HL-60/S4 treated with phorbol 12-myristate 13-acetate at 8.2 ng/mL for 4 days and 3 days (cell line): ENCODE measurements around the gene AKT3.

Experiments
- in situ Hi-C: fragments of 300-500 bp; cut with MboI; formaldehyde crosslinking; loops from 2 replicates; pipeline ENCODE4 v1.15.0; 2022; ENCODE audit warnings: low sequenced_read_pairs

The AKT3 gene

DNA sequence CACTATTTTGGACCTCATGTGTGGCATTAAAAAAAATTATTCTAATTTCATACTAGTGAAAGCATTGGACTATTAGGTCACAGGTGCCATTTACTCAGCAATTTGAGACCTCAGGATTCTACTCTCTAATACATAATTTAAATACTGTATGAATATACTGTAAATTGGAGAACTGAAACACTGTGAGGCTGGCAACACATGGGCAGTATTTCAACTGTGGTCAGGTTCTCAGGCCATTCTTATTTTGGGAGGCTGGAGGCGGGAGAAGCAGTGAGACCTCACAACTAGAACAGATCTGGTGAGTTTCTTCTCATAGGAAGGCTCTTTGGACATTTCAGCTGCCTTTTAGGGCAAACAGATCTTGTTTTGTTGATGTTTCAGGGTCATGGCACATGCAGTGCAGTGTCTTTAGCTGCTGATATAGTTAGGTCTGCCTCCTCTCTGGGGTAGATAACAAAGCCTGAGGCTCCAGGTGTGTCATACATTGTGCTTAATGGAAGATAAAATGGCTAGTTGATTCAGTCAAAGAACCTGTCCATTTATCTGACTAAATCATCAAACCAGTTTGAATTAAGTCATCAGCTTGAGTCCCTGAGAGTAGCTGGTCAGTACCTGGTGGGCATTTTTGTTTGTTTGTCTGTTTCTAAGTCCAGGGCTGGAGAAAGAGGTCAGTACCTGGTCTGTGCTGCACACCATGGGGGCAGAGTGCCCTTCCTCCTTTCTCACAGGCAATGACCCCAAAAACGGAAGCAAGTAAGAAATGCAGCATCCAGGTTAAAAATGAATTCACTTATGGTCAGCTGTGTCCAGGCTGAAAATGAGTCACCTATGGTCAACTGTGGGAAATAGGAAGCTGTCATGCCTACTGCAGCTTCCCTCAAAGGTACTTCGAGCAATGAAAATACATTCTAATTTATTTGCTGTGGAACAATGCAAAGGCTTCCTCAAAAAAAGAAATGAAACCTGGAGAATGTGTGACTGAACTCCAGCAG lies 378.0 kb downstream of the AKT3 start:
- in situ Hi-C loops = no loop called here

DNA sequence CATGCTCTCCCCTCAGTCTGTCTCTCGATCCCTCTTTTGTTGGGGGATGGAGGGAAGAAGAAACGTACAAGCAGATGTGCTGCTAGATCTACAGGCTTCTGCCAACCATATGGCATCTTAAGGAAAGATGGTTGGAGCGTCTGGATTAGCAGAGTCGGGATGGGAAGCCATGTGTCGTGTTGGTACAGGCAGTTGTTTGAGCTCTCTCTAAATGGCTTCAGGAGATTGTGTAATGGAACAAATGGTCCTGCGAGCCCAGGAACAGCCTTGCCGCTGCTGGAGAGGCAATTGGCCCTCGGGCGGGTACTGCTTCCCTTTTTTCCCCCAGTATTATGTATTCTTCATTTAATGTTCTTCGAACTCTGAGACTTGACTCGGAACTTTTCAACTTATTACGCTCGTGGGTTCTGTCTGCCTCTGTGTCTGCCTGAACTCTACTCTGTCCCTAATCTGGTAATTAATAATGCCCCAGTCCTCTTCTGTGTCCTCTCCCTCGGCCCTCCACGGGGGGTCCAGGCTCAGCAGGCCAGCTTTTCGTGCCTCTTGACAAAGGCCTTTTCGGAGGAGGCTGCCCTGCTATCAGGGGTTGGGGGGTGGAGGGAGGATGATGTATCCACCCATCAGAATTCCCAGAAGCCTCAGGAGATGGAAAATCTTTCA lies 378.9 kb downstream of the AKT3 start:
- in situ Hi-C loops = no loop called here

DNA sequence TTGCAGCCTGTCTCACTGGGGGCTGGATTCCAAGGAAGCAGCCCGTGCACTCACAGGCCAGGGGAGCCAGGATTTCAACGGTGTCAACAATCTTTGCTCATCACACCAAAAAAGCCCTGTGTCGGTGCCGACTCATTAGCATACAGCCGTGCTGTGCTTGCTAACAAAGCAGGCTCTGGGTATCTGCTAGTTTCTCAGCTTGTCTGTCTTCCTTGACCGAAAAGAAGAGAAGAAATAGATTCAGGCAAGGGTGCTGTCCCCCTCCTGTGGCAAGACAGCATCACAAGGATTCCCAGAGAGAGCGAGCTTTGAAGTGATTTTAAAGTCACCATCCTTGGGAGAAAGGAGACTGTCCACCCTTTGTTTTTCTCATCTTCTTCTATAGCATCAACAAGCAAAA lies 379.5 kb downstream of the AKT3 start:
- in situ Hi-C loops = no loop called here

DNA sequence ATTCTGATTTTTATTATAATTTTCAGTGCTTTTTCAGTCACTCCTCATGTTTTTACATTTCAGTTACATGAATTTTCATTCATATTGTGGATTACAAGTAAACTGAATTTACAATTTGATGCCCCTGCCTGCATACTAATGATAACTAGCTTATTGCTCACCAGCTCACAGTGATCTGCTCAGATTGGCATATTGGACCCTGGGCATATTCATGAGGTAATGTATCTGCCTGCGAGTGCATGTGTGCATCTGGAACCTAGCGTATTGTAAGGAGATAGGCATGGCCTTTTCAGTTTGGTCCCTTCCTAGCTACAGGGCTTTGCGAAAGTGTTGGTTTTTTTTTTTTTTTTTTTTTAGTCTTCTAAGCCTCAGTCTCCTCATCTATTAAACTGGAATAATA lies 380.5 kb downstream of the AKT3 start:
- in situ Hi-C loops = no loop called here

DNA sequence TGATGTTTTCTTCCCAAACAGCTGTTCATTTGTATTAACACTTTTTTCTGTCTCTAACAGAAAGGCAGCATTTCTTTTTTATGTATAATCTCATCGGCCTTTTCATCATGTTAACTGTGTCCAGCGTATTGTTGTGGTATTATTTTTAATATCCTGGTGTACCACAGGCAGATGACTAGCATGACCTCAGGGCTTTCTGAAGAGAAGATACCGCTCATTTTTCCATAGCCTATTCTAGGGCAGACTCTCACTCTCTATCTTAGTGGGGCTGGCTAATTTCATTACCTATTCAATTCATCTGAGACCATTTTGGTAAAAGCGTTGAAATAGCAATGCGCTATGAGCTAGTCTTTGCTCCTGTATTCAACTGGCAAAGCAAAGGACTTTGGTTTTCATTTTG lies 384.3 kb downstream of the AKT3 start:
- in situ Hi-C loops = no loop called here

DNA sequence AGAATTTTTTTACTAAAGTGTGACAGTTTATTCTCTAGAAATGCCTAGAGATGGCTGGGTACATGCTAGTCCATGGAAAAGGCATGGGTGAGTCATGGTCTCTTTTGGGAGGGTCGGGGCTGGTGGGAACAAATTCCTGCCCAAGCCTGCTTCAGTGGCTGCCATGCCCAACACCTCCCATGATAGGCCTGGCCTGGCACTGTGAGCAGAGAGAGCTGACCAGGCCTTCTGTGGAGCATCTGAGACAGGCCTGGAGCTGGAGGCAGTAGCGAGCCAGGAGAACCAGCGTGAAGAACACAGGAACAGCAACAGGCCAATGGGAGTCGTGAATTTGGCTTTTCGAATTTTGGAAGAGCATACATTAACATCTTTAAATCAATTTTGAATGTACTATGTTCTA lies 385.0 kb downstream of the AKT3 start:
- in situ Hi-C loops = no loop called here

DNA sequence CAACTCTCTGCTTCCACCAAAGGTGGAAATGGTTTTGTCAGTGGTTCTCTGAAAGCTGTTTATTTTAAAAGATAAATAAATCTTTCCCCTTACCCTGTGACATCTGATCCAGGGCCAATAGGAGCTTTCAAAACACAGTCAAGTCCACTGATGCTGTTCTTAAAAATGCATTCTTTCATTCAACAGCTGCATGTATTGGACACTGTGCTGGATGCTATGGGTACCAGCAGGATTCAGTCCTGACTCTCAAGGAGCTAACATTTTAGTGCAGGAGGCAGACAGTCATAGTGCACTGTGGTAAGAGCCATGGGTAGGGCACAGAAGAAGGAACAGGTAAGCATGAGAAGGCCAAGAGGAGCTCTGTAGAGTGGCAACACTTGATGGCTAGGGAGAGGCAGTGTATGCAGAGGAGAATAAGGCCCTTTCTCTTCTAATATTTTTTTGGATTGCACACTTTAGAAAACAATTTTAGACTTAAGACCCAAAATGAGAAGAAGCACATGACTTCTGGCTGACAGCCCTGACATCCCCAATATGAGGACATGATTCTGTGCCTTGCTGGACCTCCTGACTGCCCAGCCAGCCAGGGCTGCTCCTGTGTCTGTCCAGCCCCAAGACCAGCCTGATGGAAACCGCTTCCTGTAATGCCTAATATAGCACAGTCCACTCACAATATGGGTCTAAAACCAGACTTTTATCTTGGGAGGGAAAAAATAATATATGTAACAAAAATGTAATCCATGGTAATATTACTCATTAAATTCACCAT lies 386.9 kb downstream of the AKT3 start:
- in situ Hi-C loops = no loop called here

DNA sequence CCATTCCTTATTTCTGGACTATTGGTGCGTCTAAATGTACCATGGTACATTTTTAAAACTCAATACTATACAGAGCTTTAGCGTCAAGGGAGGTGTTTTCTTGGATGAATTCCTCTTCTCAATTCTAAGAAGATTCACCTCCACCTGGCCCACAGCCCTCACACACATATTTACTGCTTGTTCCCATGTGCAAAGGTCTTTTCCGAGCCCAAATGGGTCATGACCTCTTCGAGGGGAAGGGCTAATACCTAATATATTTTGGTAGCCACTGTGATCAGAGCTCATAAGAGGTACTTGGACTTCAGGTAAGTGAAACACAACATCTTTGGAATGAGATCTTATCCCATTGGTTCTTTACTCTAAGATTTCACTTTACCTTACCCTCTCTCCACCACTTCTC lies 388.3 kb downstream of the AKT3 start:
- in situ Hi-C loops = no loop called here

DNA sequence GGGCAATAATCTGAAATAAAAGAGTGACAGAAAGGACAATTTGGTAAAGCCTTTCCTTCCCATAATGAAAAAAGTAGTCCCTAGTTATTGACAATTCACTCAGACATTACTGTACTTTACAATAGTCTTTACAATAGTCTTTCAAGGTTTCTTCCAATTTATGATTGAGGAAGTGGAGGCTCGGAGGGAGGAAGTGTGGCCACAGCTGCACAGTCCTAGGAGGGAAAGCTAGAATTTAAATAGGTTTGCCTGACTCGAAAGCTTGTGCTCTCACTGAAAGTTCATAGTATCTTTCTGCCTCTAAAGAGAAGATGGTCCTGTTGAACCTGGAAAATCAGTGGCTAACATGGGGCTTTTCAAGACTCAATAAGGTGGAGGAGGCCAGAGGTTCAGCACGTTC lies 391.0 kb downstream of the AKT3 start:
- in situ Hi-C loops = no loop called here

DNA sequence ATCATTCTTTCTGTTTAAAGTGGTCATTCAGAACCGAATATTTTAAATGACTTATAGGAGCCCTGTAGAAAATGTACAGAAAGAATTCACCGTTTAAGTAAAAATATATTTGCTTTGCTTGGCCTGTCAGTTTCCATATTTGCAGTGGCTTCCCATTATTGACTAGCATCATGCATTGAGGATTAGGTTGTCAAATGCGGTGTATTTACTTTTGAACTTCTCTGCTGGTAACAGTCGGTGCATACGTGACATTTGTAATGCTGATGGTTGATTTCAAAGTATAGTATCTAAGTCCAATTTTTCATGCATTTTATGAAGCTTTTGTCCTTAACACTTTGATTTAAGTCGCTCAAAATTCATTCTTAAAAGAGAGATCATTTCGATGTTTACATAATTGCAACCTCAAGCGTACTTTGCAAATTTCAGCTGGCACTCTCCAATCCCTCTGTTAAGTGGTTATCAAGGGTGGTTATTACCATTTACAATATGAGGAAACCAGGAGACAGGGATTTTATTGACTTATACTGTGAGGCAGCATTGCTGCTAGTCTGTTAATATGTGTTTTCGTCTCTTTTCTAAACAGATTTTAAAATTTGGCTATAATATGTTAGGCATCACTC lies 392.6 kb downstream of the AKT3 start:
- in situ Hi-C loops = no loop called here

DNA sequence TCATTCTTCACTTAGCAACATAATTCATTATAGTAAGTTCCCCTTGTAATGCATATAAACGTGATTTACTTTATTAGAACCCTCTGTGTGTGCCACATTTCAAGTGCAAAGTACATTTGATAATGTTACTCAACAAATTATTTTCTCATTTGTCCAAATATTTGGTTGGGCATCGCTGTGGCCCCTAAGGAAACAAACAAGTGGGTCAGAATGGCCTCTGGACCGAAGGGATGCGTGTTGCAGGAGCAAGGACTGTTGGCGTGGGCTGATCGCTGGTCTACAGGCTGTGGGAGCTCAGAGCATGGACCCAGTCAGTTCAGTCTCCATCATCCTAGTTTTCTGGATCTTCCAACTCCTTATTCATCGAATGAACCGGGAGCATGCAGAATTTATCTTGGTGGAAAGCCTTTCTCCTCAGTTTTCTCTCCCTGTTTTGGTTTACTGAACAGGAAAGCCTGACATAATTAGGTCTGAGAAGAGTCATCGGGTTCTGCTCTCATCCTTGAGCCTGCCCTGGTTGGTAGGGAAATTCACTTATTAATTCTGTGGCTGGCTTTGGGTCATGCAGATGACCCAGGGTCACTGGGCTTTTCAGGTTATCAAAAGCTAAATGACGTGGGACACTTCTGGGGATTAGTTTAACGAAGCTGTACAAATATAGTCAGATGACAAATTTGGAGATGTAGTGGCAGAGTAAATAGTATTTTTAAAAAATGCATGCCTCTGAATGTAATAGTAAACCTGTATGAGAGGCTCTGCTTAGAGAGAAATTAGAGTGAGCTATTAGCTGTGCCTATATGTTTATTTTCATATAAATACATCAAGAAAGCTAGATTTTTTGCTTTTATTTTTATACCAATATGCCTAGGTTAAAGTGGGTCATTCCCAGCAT lies 394.0 kb downstream of the AKT3 start:
- in situ Hi-C loops = no loop called here

DNA sequence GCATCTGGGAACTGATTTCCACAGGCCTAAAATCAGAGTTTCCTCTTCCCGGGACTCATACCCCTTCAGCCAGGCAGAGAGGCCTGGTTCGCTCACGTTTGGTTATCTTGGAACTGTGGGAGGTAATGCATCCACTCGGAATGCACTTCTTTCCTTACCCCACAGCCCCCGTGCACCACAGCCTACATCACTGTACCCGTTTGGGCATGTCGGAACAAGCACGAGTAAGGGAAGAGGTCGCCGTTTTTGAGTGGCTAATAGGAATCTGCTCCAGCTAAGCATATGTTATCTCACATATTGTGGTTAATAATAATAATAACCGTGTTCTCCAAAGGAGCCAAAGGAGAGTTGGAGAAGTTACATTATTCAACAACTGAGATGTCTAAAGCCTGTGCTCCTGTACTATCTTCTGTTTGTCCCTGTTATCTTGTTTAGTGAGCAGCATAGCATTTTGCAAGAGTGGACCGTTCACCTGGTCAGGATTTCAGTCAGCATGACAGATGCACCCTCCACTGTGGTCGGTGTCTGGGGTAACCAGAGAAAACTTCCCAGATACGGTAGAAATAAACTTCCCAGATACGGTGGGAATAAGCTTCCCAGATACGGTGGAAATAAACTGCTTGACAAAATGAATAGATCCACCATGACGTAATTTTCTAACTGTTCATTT lies 395.6 kb downstream of the AKT3 start:
- in situ Hi-C loops = no loop called here

DNA sequence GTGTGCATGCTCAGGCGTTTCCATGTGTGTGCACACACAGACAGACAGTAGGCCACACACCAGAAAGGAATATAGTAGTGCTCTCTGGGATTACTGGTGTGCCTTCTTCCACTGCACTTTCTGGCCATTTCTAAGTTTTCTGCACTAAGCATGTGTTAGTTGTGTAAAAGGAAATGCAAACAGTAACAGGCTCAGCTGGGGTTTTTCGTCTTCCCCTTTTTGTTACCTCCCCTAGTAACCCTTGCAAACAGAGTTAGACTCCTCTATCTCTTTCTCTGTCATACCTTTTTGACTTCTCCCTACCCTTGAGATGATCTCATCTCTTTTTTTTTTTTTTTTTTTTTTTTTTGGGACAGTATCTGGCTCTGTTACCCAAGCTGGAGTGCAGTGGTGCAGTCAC lies 398.0 kb downstream of the AKT3 start:
- in situ Hi-C loops = no loop called here

DNA sequence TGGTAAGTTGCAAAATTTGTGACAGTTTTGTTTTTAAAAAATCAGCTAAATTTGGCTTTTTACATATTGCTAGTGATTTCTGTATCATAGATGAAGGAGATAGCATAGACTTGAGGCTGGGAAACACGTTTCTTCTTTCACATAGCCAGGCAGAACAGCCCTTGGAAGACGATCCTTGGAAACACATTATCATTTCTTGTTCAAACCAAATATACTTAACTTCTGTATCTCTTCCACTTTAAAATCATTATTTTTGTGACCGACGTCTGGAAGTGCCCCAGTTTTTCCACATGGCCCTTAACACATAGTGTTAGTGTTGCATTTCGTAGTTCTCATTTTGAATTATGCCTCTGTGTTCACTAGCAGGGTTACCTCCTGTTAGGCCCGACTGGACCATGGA lies 400.7 kb downstream of the AKT3 start:
- in situ Hi-C loops = no loop called here

DNA sequence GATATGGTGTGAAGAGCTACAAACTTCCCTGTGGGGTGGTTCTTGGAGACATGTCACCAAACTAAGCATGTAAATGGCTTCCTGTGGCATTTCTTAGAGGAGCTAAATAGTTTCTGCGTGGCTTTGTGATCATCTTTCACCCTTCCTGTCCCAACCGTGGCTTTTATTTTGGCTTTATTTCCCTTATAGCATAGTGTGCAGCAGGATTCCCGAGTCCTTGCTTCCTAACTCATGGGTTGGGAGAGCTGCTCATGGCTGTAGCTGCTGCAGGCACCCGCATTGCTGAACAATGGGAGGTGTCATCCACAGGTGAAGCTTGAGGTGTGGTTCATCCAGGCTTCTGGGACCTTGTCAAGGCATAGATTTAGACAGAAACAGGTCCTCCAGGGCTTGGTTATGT lies 402.2 kb downstream of the AKT3 start:
- in situ Hi-C loops = no loop called here

DNA sequence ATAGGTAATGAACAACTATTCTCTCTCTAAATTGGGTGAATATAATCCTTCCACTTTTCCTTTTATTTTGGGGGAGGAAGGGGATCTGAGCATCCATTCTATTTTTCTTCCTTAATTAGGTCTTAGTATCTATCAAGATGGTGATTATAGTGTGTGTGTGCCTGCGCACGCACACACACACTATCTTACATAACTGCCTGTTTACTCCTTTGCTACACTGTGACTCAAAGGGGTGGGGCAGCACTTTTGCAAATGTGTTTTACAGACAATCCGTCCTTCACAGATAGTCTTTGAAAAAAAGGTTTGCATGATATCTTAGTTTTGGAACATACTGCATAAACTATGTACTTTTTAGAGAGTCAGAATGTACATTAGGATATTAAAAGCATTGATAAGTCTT lies 402.7 kb downstream of the AKT3 start:
- in situ Hi-C loops = no loop called here

DNA sequence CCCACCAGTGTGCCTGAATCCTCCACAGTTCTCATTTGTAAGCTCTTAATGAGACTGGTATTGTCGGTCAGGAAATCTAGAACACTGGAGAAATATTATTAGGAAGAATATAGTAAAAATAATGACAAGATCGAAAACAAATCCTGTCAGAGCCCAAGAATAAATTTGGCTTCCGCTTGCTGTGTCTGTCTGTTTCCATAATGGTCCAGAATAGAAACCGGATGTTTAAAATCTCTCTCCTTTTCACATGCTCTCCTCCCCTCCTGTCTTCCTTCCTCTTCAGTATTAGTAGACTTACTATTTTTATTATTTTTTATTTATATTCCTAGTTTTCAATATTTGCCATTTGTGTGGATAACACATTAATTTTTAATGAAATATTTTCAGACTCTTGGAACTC lies 406.5 kb downstream of the AKT3 start:
- in situ Hi-C loops = no loop called here

DNA sequence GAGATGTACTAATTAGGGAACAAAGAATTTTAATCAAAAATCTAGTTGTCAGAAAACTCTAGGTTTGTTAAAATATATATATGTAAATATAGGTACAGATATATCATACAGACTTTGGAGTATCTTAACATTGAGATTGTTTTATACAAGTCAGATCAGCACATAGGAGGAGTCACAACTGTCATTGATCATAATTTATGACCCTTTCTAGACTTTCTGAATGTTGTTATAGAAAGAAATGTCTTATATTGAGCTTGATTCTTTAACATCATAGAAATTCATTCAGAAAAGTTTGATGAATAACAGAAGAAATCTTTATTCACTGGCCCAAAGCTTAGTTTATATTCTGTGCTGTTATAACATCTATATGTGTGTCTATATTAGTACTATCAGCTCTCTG lies 408.4 kb downstream of the AKT3 start:
- in situ Hi-C loops = no loop called here

DNA sequence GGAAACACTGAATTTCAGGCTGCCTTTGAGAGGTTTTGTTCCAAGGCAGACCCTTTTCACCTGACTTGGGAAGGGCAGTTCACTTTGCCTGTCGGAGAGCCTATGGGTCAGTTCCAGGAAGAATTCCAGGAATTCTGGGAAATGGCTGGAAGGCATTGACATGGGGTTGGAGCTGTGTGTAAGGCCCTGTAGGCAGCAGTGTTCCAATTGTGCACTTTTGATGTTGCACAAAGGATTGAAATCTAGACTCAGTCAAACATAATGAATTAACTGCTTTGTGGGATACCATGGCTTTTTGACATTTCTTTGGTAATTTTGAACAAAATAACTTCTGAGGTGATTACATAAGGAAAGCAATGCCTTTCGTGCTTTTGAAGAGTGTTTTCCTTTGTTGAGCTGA lies 409.6 kb downstream of the AKT3 start:
- in situ Hi-C loops = no loop called here

DNA sequence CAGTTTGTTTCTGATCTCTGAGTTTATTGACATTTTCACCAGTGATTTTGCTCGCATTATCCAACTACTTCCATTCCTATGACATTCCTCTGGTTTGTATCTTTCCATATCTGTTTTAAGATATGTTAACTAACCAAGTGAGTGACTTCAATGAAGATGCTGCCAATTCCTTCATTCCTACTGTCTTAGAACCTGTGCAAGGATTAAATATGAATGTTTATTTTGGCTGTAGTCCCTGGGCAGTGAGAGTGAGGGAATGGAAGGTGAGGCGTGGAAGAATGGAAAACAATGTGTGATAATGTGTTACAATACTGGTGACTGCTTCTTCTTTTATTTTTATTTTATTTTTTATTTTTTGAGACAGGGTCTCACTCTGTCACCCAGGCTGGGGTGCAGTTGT lies 411.2 kb downstream of the AKT3 start:
- in situ Hi-C loops = no loop called here
